ENCODE measurements around the gene CORO2B.

The CORO2B gene

GRCh38 chr15:68578980-68579935, at the start of gene CORO2B:
Gene CORO2B, plus strand, starts transcription at chr15:68578993. Its CDS starts 270 bp downstream, at chr15:68579263.
- peak; percentile 22 for DNase-seq

- no peak for DNase-seq
Observed at GRCh38 chr15:68531387-68532179, 47.2 kb upstream of the CORO2B start.

- DNase-seq, result peak; percentile 81
Observed at GRCh38 chr15:68536331-68537095, 42.3 kb upstream of the CORO2B start.

- no peak for DNase-seq
Observed at GRCh38 chr15:68537097-68537496, 41.7 kb upstream of the CORO2B start.

GRCh38 chr15:68537506-68537905, 41.3 kb upstream of the CORO2B start:
- no peak for DNase-seq

- no peak for DNase-seq
Observed at GRCh38 chr15:68538311-68538710, 40.5 kb upstream of the CORO2B start.

- DNase-seq, result no peak
Observed at GRCh38 chr15:68541743-68542142, 37.0 kb upstream of the CORO2B start.

- no peak for DNase-seq
Observed at GRCh38 chr15:68542348-68542747, 36.4 kb upstream of the CORO2B start.

GRCh38 chr15:68542771-68543164, 36.0 kb upstream of the CORO2B start:
- DNase-seq, result no peak

GRCh38 chr15:68543165-68544008, 35.4 kb upstream of the CORO2B start:
- DNase-seq, result peak; percentile 44

- no peak for DNase-seq
Observed at GRCh38 chr15:68546318-68546717, 32.5 kb upstream of the CORO2B start.

- no peak for DNase-seq
Observed at GRCh38 chr15:68548364-68548763, 30.4 kb upstream of the CORO2B start.

- no peak for DNase-seq
Observed at GRCh38 chr15:68550004-68550403, 28.8 kb upstream of the CORO2B start.

- no peak for DNase-seq
Observed at GRCh38 chr15:68550498-68551295, 28.1 kb upstream of the CORO2B start.

GRCh38 chr15:68551296-68551635, 27.5 kb upstream of the CORO2B start:
- DNase-seq, result no peak

- no peak for DNase-seq
Observed at GRCh38 chr15:68552344-68552743, 26.4 kb upstream of the CORO2B start.

GRCh38 chr15:68552773-68553172, 26.0 kb upstream of the CORO2B start:
- DNase-seq, result no peak

GRCh38 chr15:68553314-68553993, 25.3 kb upstream of the CORO2B start:
- DNase-seq, result no peak

- DNase-seq, result peak; percentile 18
Observed at GRCh38 chr15:68553994-68554720, 24.6 kb upstream of the CORO2B start.

Data from amniotic stem cell (primary cell).